Caco-2 (cell line): ENCODE data around the gene ATP10B. TPM values are rescaled to one million over a fixed set of nuclear protein-coding genes. Genes with fewer than 3 reads are reported as not detected.

ENCODE experiments used
- BruUV-seq: library from RNA; stranded (reverse); fragments of 400-500 nt; replicated peaks from 2 replicates; lab custom pipeline; 2021; lab: Mats Ljungman, UMichigan
- CTCF ChIA-PET: fragments of 300-600 bp; sonication (Branson Sonifier 250); formaldehyde crosslinking; loops from one replicate; lab custom pipeline; 2022; ENCODE audit warnings: antibody characterized with exemption; lab: Charles Lee
- POLR2A ChIA-PET: fragments of 300-600 bp; sonication (Branson Sonifier 250); formaldehyde crosslinking; loops from one replicate; lab custom pipeline; 2022; ENCODE audit warnings: antibody characterized with exemption; lab: Charles Lee
- DNase-seq, 2 experiments: peaks; one replicate each; pipeline versions ENCODE4 v3.0.0 to v3.0.0-alpha.2; 2020 to 2022
- H3K27me3 ChIP-seq: replicated peaks from 2 replicates; pipeline ENCODE4 v1.6.0; 2011; ENCODE audit warnings: low read length; ENCODE audit not compliant: control insufficient read depth, insufficient read depth
- H3K36me3 ChIP-seq: 2 replicates; pipeline ENCODE4 v1.5.1; 2011; ENCODE audit warnings: low read length; ENCODE audit not compliant: control insufficient read depth, insufficient read depth
- H3K4me1 ChIP-seq: fragments of 250-450 bp; sonication (Bioruptor Pico); 2 replicates; pipeline ENCODE4 v1.5.1; 2020; ENCODE audit warnings: mild to moderate bottlenecking
- H3K4me3 ChIP-seq: 2 replicates; pipeline ENCODE4 v1.5.1; 2011; ENCODE audit warnings: low read depth, mild to moderate bottlenecking, control low read depth, low read length
- H3K9me3 ChIP-seq: fragments of 250-450 bp; sonication (Bioruptor Pico); 2 replicates; pipeline ENCODE4 v1.5.1; 2020; ENCODE audit warnings: mild to moderate bottlenecking, moderate library complexity
- H3K27ac Mint-ChIP-seq: one replicate; pipeline ENCODE4 v1.8.0; 2022; ENCODE audit warnings: mixed read lengths; ENCODE audit not compliant: unreplicated experiment
- H3K27me3 Mint-ChIP-seq: one replicate; pipeline ENCODE4 v1.8.0; 2022; ENCODE audit warnings: mixed read lengths; ENCODE audit not compliant: insufficient read depth, unreplicated experiment
- H3K36me3 Mint-ChIP-seq: one replicate; pipeline ENCODE4 v1.8.0; 2022; ENCODE audit warnings: mild to moderate bottlenecking, mixed read lengths; ENCODE audit not compliant: insufficient read depth, unreplicated experiment
- H3K4me1 Mint-ChIP-seq: one replicate; pipeline ENCODE4 v1.8.0; 2022; ENCODE audit warnings: low read depth, mixed read lengths; ENCODE audit not compliant: unreplicated experiment
- H3K4me3 Mint-ChIP-seq: one replicate; pipeline ENCODE4 v1.8.0; 2022; ENCODE audit warnings: mild to moderate bottlenecking, moderate library complexity, mixed read lengths; ENCODE audit not compliant: unreplicated experiment
- H3K9me3 Mint-ChIP-seq: one replicate; pipeline ENCODE4 v1.8.0; 2022; ENCODE audit warnings: mixed read lengths; ENCODE audit not compliant: unreplicated experiment
- CTCF ChIP-seq, 2 experiments: fragments of 200-600 bp in 1 of 2; IDR thresholded peaks; 1 replicate in 1 of 2; 2 replicates in 1 of 2; pipeline versions ENCODE4 v1.5.1 to v1.8.0; 2011 to 2022; ENCODE audit warnings: antibody characterized with exemption in 1 of 2, control low read depth in 1 of 2, inconsistent platforms in 1 of 2, low read depth in 1 of 2, low read length in 1 of 2, mild to moderate bottlenecking in 1 of 2, moderate library complexity in 1 of 2; ENCODE audit not compliant: insufficient read depth in 1 of 2, severe bottlenecking in 1 of 2, unreplicated experiment in 1 of 2
- intact Hi-C: fragments of 100-400 bp; cut with micrococcal nuclease; formaldehyde crosslinking; loops from one replicate; pipeline ENCODE4 v1.10.0; 2022; ENCODE audit not compliant: unreplicated experiment
- total RNA-seq: library from RNA; stranded (reverse); gene quantifications from 2 replicates; pipeline ENCODE4 v1.2.3, GENCODE V29; 2022

The ATP10B gene
- total RNA-seq, 1 experiment from 2014 or later, result 0.43 TPM

- CTCF ChIA-PET, result no interaction called here
- no peaks in the 10 kb centered on the region for H3K36me3 ChIP-seq
- H3K9me3 ChIP-seq, result no peaks in the 10 kb centered on the region
- TF ChIP-seq CTCF (IDR thresholded peaks at IDR 0.05; ENCODE audit: insufficient read depth in 1 of 2, low read depth in 1 of 2, low read length in 1 of 2, severe bottlenecking in 1 of 2, unreplicated experiment in 1 of 2), result peak in 1 of 2 experiments; percentile 47
- no peaks in the 10 kb centered on the region for H3K4me1 Mint-ChIP-seq
- no peak overlapping the region for H3K4me3 Mint-ChIP-seq
- DNase-seq, result peak in 1 of 2 experiments; percentile 26
- no TSS peak for BruUV-seq
- H3K27me3 ChIP-seq, result no peaks in the 10 kb centered on the region
- H3K36me3 Mint-ChIP-seq, result no peaks in the 10 kb centered on the region
- H3K9me3 Mint-ChIP-seq, result no peaks in the 10 kb centered on the region
- H3K4me3 ChIP-seq, result no peak overlapping the region
- no peaks in the 10 kb centered on the region for H3K4me1 ChIP-seq
- H3K27me3 Mint-ChIP-seq, result peaks cover 3% of the 10 kb centered on the region
- POLR2A ChIA-PET, result no interaction called here
- intact Hi-C loops, result loop anchor here (1.0 kb wide), 1 partner anchor 167 kb away; no protein-coding TSS in a partner anchor
- H3K27ac Mint-ChIP-seq, result no peak overlapping the region
These were observed 176.0 kb downstream of the ATP10B start for GRCh38 chr5:160675988-160676387.

- Mint-ChIP-seq H3K4me3 (no peak overlapping the region), H3K27ac (no peak overlapping the region), H3K27me3 (peaks cover 3% of the 10 kb centered on the region), H3K9me3 (no peaks in the 10 kb centered on the region), H3K36me3 (no peaks in the 10 kb centered on the region), H3K4me1 (no peaks in the 10 kb centered on the region)
- H3K36me3 ChIP-seq, result no peaks in the 10 kb centered on the region
- H3K9me3 ChIP-seq, result no peaks in the 10 kb centered on the region
- ChIA-PET POLR2A (no interaction called here), CTCF (no interaction called here)
- H3K4me1 ChIP-seq, result no peaks in the 10 kb centered on the region
- intact Hi-C loops, result no loop called here
- TF ChIP-seq CTCF (IDR thresholded peaks at IDR 0.05; ENCODE audit: insufficient read depth in 1 of 2, low read depth in 1 of 2, low read length in 1 of 2, severe bottlenecking in 1 of 2, unreplicated experiment in 1 of 2), result no peak
- no TSS peak for BruUV-seq
- H3K4me3 ChIP-seq, result no peak overlapping the region
- DNase-seq, result no peak
- no peaks in the 10 kb centered on the region for H3K27me3 ChIP-seq
These were observed 177.1 kb downstream of the ATP10B start for GRCh38 chr5:160674901-160675300.

GRCh38 chr5:160672521-160672920 is 179.5 kb downstream of the ATP10B start:
- no peaks in the 10 kb centered on the region for H3K36me3 Mint-ChIP-seq
- no peaks in the 10 kb centered on the region for H3K27me3 ChIP-seq
- peaks cover 5% of the 10 kb centered on the region for H3K27me3 Mint-ChIP-seq
- CTCF ChIA-PET, result no interaction called here
- POLR2A ChIA-PET, result no interaction called here
- H3K4me3 ChIP-seq, result no peak overlapping the region
- BruUV-seq, result no TSS peak
- no peaks in the 10 kb centered on the region for H3K4me1 ChIP-seq
- H3K4me1 Mint-ChIP-seq, result no peaks in the 10 kb centered on the region
- DNase-seq, result no peak
- H3K9me3 ChIP-seq, result no peaks in the 10 kb centered on the region
- no peaks in the 10 kb centered on the region for H3K9me3 Mint-ChIP-seq
- intact Hi-C loops, result no loop called here
- no peak overlapping the region for H3K27ac Mint-ChIP-seq
- TF ChIP-seq CTCF (IDR thresholded peaks at IDR 0.05; ENCODE audit: insufficient read depth in 1 of 2, low read depth in 1 of 2, low read length in 1 of 2, severe bottlenecking in 1 of 2, unreplicated experiment in 1 of 2), result no peak
- no peaks in the 10 kb centered on the region for H3K36me3 ChIP-seq
- H3K4me3 Mint-ChIP-seq, result no peak overlapping the region
